OCI-LY1 (cell line): ENCODE measurements around the gene MACROD2.

Experiments
- H2AFZ ChIP-seq: fragments of 200-600 bp; sonication (generic), shearing (Covaris generic); 2 replicates; pipeline ENCODE4 v1.6.0; 2014; ENCODE audit warnings: antibody characterized with exemption, mild to moderate bottlenecking, low read length
- H3F3A ChIP-seq: fragments of 200-600 bp; sonication (generic), shearing (Covaris generic); 2 replicates; pipeline ENCODE4 v1.6.0; 2014; ENCODE audit warnings: mild to moderate bottlenecking, antibody characterized with exemption, low read length, moderate library complexity; ENCODE audit not compliant: insufficient read depth
- H3K27ac ChIP-seq: fragments of 200-600 bp; sonication (generic); 2 replicates; pipeline ENCODE4 v1.5.1; 2014; ENCODE audit warnings: low read length, mixed run types, mild to moderate bottlenecking, low read depth; ENCODE audit not compliant: poor library complexity, severe bottlenecking
- H3K27me3 ChIP-seq: fragments of 200-600 bp; sonication (generic); 2 replicates; pipeline ENCODE4 v1.6.0; 2014; ENCODE audit warnings: antibody characterized with exemption, mild to moderate bottlenecking, low read length, moderate library complexity; ENCODE audit not compliant: insufficient read depth
- H3K36me3 ChIP-seq: fragments of 200-600 bp; sonication (generic); 2 replicates; pipeline ENCODE4 v1.6.1; 2014; ENCODE audit warnings: mild to moderate bottlenecking, antibody characterized with exemption, low read length, moderate library complexity, mixed read lengths; ENCODE audit not compliant: insufficient read depth
- H3K4me1 ChIP-seq: fragments of 200-600 bp; sonication (generic); 2 replicates; pipeline ENCODE4 v1.5.1; 2014; ENCODE audit warnings: mild to moderate bottlenecking, low read length, moderate library complexity; ENCODE audit not compliant: insufficient read depth, severe bottlenecking
- H3K4me2 ChIP-seq: fragments of 200-600 bp; sonication (generic), shearing (Covaris generic); 2 replicates; pipeline ENCODE4 v1.6.1; 2014; ENCODE audit warnings: low read length
- H3K4me3 ChIP-seq: fragments of 200-600 bp; sonication (generic); 2 replicates; pipeline ENCODE4 v1.5.1; 2014; ENCODE audit warnings: low read length, low read depth, mild to moderate bottlenecking, mixed read lengths; ENCODE audit not compliant: poor library complexity, severe bottlenecking
- H3K79me2 ChIP-seq: fragments of 200-600 bp; shearing (Covaris generic); 2 replicates; pipeline ENCODE4 v1.6.1; 2016; ENCODE audit warnings: mixed run types, low read length, mixed read lengths; ENCODE audit not compliant: insufficient read depth
- H3K9ac ChIP-seq: fragments of 200-600 bp; sonication (generic), shearing (Covaris generic); 2 replicates; pipeline ENCODE4 v1.6.1; 2014; ENCODE audit warnings: mild to moderate bottlenecking, low read length, mixed read lengths
- H3K9me2 ChIP-seq: fragments of 200-600 bp; sonication (generic), shearing (Covaris generic); 2 replicates; pipeline ENCODE4 v1.6.1; 2014; ENCODE audit warnings: low read depth, mild to moderate bottlenecking, low read length, mixed read lengths
- H3K9me3 ChIP-seq: fragments of 200-600 bp; shearing (Covaris generic); 2 replicates; pipeline ENCODE4 v1.6.1; 2014; ENCODE audit warnings: low read length, mixed read lengths
- H4K20me1 ChIP-seq: fragments of 200-600 bp; sonication (generic), shearing (Covaris generic); 2 replicates; pipeline ENCODE4 v1.6.0; 2016; ENCODE audit warnings: mild to moderate bottlenecking, low read length; ENCODE audit not compliant: insufficient read depth
- EZH2 ChIP-seq: fragments of 200-600 bp; sonication (generic), shearing (Covaris generic); IDR thresholded peaks from 2 replicates; pipeline ENCODE4 v1.8.0; 2017; ENCODE audit warnings: borderline replicate concordance, mixed run types, mild to moderate bottlenecking, antibody characterized with exemption, low read length, moderate library complexity, mixed read lengths
- TF ChIP-seq, protein P1 (sequence below): fragments of 200-600 bp; sonication (generic), shearing (Covaris generic); IDR thresholded peaks from 2 replicates; pipeline ENCODE4 v1.5.1; 2017; ENCODE audit warnings: mild to moderate bottlenecking, antibody characterized with exemption, low read length, moderate library complexity, mixed read lengths

MACROD2 gene

DNA sequence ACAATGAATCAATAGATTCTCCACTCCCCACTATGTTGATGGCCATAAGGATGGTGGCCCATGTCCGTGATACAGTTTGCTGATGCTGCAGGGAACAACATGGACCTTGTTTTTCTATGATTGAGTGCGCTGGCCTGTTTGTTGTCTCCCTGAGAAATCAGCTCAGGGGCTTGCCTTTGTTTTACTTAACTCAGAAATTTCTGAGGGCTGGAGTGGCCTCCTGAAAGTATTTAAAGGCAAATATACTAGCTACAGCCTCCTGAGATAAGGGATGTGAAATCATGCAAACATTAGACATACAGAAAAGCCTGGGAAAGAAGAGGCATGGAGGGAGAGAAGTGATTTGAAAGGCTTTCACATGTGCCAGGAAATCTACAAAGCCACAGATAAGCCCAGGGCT, 512.4 kb downstream of the MACROD2 start:
- Histone ChIP-seq H4K20me1 (no peaks in the 10 kb centered on the region), H3K27ac (no peak overlapping the region)
- TF ChIP-seq, protein P1, sequence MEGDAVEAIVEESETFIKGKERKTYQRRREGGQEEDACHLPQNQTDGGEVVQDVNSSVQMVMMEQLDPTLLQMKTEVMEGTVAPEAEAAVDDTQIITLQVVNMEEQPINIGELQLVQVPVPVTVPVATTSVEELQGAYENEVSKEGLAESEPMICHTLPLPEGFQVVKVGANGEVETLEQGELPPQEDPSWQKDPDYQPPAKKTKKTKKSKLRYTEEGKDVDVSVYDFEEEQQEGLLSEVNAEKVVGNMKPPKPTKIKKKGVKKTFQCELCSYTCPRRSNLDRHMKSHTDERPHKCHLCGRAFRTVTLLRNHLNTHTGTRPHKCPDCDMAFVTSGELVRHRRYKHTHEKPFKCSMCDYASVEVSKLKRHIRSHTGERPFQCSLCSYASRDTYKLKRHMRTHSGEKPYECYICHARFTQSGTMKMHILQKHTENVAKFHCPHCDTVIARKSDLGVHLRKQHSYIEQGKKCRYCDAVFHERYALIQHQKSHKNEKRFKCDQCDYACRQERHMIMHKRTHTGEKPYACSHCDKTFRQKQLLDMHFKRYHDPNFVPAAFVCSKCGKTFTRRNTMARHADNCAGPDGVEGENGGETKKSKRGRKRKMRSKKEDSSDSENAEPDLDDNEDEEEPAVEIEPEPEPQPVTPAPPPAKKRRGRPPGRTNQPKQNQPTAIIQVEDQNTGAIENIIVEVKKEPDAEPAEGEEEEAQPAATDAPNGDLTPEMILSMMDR = no peak
- no peak for TF ChIP-seq EZH2

DNA sequence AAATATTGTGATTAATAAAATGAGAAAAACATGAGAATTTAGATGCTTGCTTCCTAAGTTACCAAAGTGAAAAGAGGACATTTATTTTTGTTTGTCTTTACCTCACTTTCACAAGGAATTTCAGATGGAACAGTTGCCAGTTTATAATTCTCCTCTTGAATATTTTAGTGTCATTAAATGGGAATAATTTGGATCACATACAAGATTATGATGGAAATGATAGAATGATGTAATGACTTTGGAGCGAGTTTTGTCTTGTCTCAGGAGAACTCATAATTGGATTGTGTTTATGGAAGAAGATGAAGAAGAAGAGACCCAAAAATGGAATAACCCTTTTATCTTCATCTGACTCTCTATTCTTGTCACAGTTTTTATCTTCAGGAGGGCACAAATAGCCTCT, 515.0 kb downstream of the MACROD2 start:
- H2AFZ ChIP-seq = no peak overlapping the region
- H3K79me2 ChIP-seq = no peaks in the 10 kb centered on the region
- H3K4me1 ChIP-seq = no peaks in the 10 kb centered on the region
- H3K9me3 ChIP-seq = no peaks in the 10 kb centered on the region
- H3K4me2 ChIP-seq = no peak overlapping the region
- no peaks in the 10 kb centered on the region for H3K36me3 ChIP-seq
- H3K27ac ChIP-seq = no peak overlapping the region
- TF ChIP-seq, protein P1 = no peak
- no peak for TF ChIP-seq EZH2
- no peaks in the 10 kb centered on the region for H3K27me3 ChIP-seq
- no peak overlapping the region for H3K4me3 ChIP-seq
- no peak overlapping the region for H3K9ac ChIP-seq
- no peaks in the 10 kb centered on the region for H3K9me2 ChIP-seq
- H3F3A ChIP-seq = no peaks in the 10 kb centered on the region
- no peaks in the 10 kb centered on the region for H4K20me1 ChIP-seq

More for the DNA sequence above, 512.4 kb downstream of the MACROD2 start:
- H3K9me3 ChIP-seq = no peaks in the 10 kb centered on the region
- no peaks in the 10 kb centered on the region for H3K36me3 ChIP-seq
- no peak overlapping the region for H2AFZ ChIP-seq
- H3F3A ChIP-seq = no peaks in the 10 kb centered on the region
- H3K9ac ChIP-seq = no peak overlapping the region
- no peaks in the 10 kb centered on the region for H3K79me2 ChIP-seq
- no peaks in the 10 kb centered on the region for H3K4me1 ChIP-seq
- no peak overlapping the region for H3K4me2 ChIP-seq
- H3K27me3 ChIP-seq = no peaks in the 10 kb centered on the region
- no peaks in the 10 kb centered on the region for H3K9me2 ChIP-seq
- H3K4me3 ChIP-seq = no peak overlapping the region

DNA sequence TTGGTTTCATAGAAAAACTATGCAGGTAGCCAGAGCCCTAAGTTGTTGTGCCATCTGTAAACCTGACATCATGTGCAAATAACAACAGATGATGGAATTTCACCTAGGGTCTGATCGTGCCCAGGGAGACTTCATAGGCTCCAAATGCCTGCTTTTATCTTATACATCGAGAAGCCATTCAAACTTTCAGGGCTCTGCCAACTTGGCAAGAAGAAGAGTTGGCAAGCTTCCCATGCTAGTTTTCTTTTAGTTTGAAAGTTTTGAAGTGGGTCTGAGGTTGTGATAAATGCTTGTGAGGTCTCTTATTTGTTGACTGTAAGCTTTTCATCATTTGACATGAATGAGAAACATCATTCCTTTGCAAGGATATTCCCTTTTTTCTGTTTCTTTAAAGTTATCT, 517.5 kb downstream of the MACROD2 start:
- no peaks in the 10 kb centered on the region for H3K36me3 ChIP-seq
- H3K9me2 ChIP-seq = no peaks in the 10 kb centered on the region
- no peaks in the 10 kb centered on the region for H4K20me1 ChIP-seq
- TF ChIP-seq, protein P1 = no peak
- no peak for TF ChIP-seq EZH2
- no peak overlapping the region for H3K4me2 ChIP-seq
- no peak overlapping the region for H3K27ac ChIP-seq
- no peaks in the 10 kb centered on the region for H3K9me3 ChIP-seq
- no peak overlapping the region for H3K4me3 ChIP-seq
- no peak overlapping the region for H2AFZ ChIP-seq
- no peaks in the 10 kb centered on the region for H3K79me2 ChIP-seq
- no peaks in the 10 kb centered on the region for H3K4me1 ChIP-seq
- no peaks in the 10 kb centered on the region for H3F3A ChIP-seq
- no peak overlapping the region for H3K9ac ChIP-seq
- no peaks in the 10 kb centered on the region for H3K27me3 ChIP-seq
